Activated T-cell treated with anti-CD3 and anti-CD28 coated beads, Interleukin-2, amount 50 U/mL, for 4 hours (primary cell): Measurements from ENCODE around the gene CYP4F2. TPM values are rescaled to one million over a fixed set of nuclear protein-coding genes. Genes with fewer than 3 reads are reported as not detected.
A peak's percentile ranks its signal among the peaks of the same experiment; 100 is the strongest.
"Not testable (repeated sequence)": the region's sequence is repeated elsewhere in the genome, so short reads cannot be mapped to it uniquely, and the experiment has no call there.

ENCODE experiments used
- ATAC-seq, 2 donors: fragments of 200-7000 bp; cut with Tn5 transposase; one replicate each; pipeline ENCODE4 v1.10.0; 2021
- DNase-seq: peaks from one replicate; pipeline ENCODE4 v3.0.0-alpha.2; 2020
- H3K27me3 Mint-ChIP-seq: one replicate; pipeline ENCODE4 v1.8.0; 2021; ENCODE audit warnings: low read depth, mixed read lengths
- H3K36me3 Mint-ChIP-seq: one replicate; pipeline ENCODE4 v1.8.0; 2022; ENCODE audit warnings: mixed read lengths; ENCODE audit not compliant: insufficient read depth
- H3K4me1 Mint-ChIP-seq: one replicate; pipeline ENCODE4 v1.8.0; 2021; ENCODE audit warnings: low read depth, mixed read lengths
- H3K4me3 Mint-ChIP-seq: one replicate; pipeline ENCODE4 v1.8.0; 2021; ENCODE audit warnings: mild to moderate bottlenecking, moderate library complexity, mixed read lengths
- H3K9me3 Mint-ChIP-seq: one replicate; pipeline ENCODE4 v1.8.0; 2021; ENCODE audit warnings: mixed read lengths
- total RNA-seq, 3 donors: library from RNA; stranded (reverse); gene quantifications; one replicate each; pipeline ENCODE4 v1.2.1, GENCODE V29; 2021

Gene CYP4F2
- total RNA-seq, 3 donors from 2014 or later, result not detected

DNA sequence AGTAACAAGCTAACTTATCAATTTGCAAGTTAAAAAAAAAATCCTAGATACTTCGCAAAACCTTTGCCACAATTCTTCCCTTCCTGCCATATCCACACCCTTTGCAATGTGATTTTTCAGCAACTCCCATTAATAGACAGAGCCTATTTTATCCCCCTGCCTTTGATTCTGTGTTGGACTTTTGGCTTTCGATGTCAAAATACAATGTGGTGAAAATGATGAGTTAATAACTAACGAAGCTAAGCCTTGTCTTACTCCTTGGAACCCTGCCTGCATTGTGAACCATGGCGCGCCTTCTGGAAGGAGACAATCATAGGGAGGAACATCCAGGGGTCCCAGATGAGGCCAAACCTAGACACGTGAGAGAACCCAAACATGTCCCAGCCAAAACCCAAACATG is 6.4 kb downstream of the CYP4F2 start:
- no peaks in the 10 kb centered on the region for H3K9me3 Mint-ChIP-seq
- H3K27me3 Mint-ChIP-seq, result peaks cover 7% of the 10 kb centered on the region
- no peaks in the 10 kb centered on the region for H3K36me3 Mint-ChIP-seq
- ATAC-seq (no peak), DNase-seq (no peak)
- no peaks in the 10 kb centered on the region for H3K4me1 Mint-ChIP-seq
- H3K4me3 Mint-ChIP-seq, result no peak overlapping the region

DNA sequence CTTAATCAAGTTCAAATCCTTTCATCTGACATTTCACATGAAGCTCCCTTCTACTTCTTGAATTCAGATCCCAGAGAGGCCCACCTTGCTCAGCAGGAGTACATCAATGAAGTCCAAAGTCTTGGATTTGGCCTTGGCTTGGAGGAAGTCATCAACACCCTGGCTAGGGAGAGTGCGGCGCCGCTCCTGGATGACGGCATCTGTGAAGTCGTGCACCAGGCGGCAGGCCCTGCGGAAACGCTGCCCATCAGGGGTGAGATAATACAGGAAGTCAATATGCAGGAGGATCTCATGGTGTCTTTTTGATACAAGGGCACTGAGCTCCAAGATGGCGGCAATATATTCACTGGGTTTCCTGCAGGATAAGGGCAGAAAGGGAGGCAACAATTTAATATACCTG is 8.5 kb downstream of the CYP4F2 start:
- H3K9me3 Mint-ChIP-seq, H3K4me3 Mint-ChIP-seq, H3K36me3 Mint-ChIP-seq, DNase-seq, H3K4me1 Mint-ChIP-seq, H3K27me3 Mint-ChIP-seq, ATAC-seq: not testable (repeated sequence)

- ATAC-seq (no peak), DNase-seq (no peak)
- no peaks in the 10 kb centered on the region for H3K9me3 Mint-ChIP-seq
- peaks cover 6% of the 10 kb centered on the region for H3K27me3 Mint-ChIP-seq
- no peaks in the 10 kb centered on the region for H3K36me3 Mint-ChIP-seq
- no peak overlapping the region for H3K4me3 Mint-ChIP-seq
- no peaks in the 10 kb centered on the region for H3K4me1 Mint-ChIP-seq
Observed at GRCh38 chr19:15885919-15886318, 12.0 kb downstream of the CYP4F2 start.

- Mint-ChIP-seq H3K9me3 (no peaks in the 10 kb centered on the region), H3K27me3 (peaks cover 7% of the 10 kb centered on the region), H3K4me1 (no peaks in the 10 kb centered on the region), H3K36me3 (no peaks in the 10 kb centered on the region), H3K4me3 (no peak overlapping the region)
- no peak for DNase-seq
- ATAC-seq, result no peak
Observed at GRCh38 chr19:15885167-15885566, 12.7 kb downstream of the CYP4F2 start.

- not testable (repeated sequence) for H3K4me1 Mint-ChIP-seq, DNase-seq, H3K4me3 Mint-ChIP-seq, ATAC-seq, H3K9me3 Mint-ChIP-seq, H3K36me3 Mint-ChIP-seq
- H3K27me3 Mint-ChIP-seq, result peaks cover 15% of the 10 kb centered on the region
Observed at GRCh38 chr19:15883329-15883728, 14.5 kb downstream of the CYP4F2 start.

- Mint-ChIP-seq H3K27me3 (peaks cover 39% of the 10 kb centered on the region), H3K36me3 (no peaks in the 10 kb centered on the region), H3K4me1 (peaks cover 2% of the 10 kb centered on the region), H3K9me3 (no peaks in the 10 kb centered on the region), H3K4me3 (no peak overlapping the region)
- no peak for DNase-seq
- no peak for ATAC-seq
Observed at GRCh38 chr19:15874821-15875474, 22.9 kb downstream of the CYP4F2 start.

DNA sequence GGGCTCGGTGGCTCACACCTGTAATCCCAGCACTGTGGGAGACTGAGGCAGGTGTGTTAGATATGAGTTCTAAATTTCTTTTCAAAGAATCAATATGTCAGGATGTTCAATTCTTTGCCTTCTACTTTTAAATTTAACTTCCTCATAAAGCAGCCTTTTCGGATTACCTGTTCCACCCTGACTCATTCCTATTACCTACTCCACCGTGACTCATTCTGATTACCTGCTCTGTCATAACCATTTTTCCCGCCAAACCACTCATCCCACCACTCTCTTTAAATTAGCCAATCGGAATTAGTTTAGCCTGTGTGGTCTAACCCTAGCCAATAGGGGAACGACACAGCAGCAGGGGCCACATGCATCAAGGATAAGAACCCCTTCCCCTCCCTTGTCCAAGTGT is 24.1 kb downstream of the CYP4F2 start:
- DNase-seq, H3K4me3 Mint-ChIP-seq, H3K9me3 Mint-ChIP-seq, H3K36me3 Mint-ChIP-seq, H3K4me1 Mint-ChIP-seq, ATAC-seq: not testable (repeated sequence)
- peaks cover 33% of the 10 kb centered on the region for H3K27me3 Mint-ChIP-seq

GRCh38 chr19:15871570-15871969 is 26.3 kb downstream of the CYP4F2 start:
- DNase-seq (peak; percentile 6), ATAC-seq (peak in 1 of 2 donors; percentile 54)
- no peak overlapping the region for H3K4me3 Mint-ChIP-seq
- H3K4me1 Mint-ChIP-seq, result peaks cover 6% of the 10 kb centered on the region
- peaks cover 29% of the 10 kb centered on the region for H3K27me3 Mint-ChIP-seq
- no peaks in the 10 kb centered on the region for H3K9me3 Mint-ChIP-seq
- no peaks in the 10 kb centered on the region for H3K36me3 Mint-ChIP-seq

DNA sequence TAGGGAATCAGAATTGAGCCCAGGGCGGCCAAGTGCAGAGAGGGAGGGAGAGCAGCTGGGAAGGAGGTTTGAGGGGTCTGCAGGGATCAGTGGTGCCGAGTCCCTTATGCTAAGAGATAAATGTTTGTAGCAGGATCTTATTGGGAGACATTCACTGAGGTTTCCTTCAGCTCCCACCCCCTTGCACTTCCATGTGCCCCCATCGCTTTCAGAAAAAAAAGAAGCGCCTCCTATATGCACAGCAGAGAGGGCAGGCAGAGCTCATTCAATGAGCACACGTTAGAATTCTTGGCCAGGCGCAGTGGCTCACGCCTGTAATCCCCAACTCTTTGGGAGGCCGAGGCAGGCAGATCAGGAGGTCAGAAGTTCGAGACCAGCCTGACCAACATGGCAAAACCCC is 28.0 kb downstream of the CYP4F2 start:
- Mint-ChIP-seq H3K9me3 (no peaks in the 10 kb centered on the region), H3K4me1 (peaks cover 6% of the 10 kb centered on the region), H3K27me3 (peaks cover 18% of the 10 kb centered on the region), H3K4me3 (no peak overlapping the region), H3K36me3 (no peaks in the 10 kb centered on the region)
- no peak for DNase-seq
- no peak for ATAC-seq

DNA sequence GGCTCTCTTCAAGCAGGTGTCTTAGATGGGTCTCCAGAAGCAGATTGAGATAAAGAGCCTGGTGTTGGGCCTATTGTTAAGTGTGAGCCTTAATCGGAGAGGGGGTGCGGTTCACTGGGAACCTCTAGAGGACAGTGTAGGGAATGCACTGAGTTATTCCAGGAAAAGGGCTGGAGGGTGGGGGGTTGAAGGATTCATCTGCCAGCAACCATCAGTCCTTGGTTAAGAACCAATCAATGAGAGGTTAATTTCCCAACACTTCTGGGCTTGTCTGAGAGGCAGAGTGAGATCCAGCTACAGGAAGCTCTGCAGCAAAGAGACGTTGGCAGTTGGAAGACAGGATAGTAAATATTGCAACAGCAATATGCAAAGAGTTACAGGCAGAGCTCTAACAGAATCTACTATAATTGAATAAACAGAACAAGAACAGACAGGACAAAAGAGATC is 28.7 kb downstream of the CYP4F2 start:
- no peak overlapping the region for H3K4me3 Mint-ChIP-seq
- no peaks in the 10 kb centered on the region for H3K9me3 Mint-ChIP-seq
- H3K4me1 Mint-ChIP-seq, result peaks cover 6% of the 10 kb centered on the region
- peaks cover 16% of the 10 kb centered on the region for H3K27me3 Mint-ChIP-seq
- DNase-seq, result peak; percentile 26
- no peaks in the 10 kb centered on the region for H3K36me3 Mint-ChIP-seq
- peak; percentile 54 to 74 for ATAC-seq

GRCh38 chr19:15866636-15867035 is 31.2 kb downstream of the CYP4F2 start:
- DNase-seq, result no peak
- Mint-ChIP-seq H3K27me3 (peaks cover 7% of the 10 kb centered on the region), H3K4me1 (peaks cover 5% of the 10 kb centered on the region), H3K4me3 (no peak overlapping the region), H3K9me3 (no peaks in the 10 kb centered on the region), H3K36me3 (no peaks in the 10 kb centered on the region)
- no peak for ATAC-seq

DNA sequence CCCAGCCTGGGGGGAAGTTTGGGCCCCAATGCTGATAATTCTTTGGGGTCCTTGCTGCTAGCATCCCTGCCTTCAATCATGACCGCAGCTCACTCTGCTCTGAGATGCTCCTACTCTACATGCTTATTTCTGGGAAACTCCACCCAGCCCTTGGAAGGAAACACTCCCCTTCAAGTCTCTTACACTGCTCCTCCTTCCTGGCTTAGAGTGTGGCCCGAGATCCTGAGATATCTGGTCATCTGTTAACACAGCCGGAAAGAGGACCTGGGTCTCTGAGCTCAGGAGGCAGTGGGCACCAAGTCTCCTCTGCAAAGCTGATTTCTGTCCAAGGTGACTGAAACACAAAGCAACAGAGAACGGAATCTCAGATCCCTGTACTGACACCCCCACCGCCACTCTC is 33.0 kb downstream of the CYP4F2 start:
- DNase-seq (no peak), ATAC-seq (no peak)
- no peak overlapping the region for H3K4me3 Mint-ChIP-seq
- H3K4me1 Mint-ChIP-seq, result peaks cover 4% of the 10 kb centered on the region
- H3K27me3 Mint-ChIP-seq, result peaks cover 5% of the 10 kb centered on the region
- no peaks in the 10 kb centered on the region for H3K9me3 Mint-ChIP-seq
- no peaks in the 10 kb centered on the region for H3K36me3 Mint-ChIP-seq

DNA sequence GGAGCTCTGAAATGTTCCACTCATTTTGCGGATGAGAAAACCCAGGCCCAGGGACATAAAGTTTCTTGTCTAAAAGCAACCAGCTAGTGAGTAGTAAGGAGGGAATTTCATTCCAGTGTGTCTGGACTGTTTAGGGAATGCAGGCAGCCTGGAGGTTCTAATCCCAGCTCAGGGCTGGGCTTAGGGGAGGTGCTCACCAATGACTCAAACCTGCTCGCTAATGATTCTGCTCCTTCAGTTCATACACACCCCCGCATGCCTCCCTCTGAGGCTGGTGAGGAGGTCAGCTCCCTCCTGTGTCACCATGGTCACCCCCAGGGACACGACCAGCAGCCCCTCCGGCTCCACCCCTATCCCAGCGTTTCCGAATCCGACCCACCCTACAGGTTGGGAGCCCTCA is 34.6 kb downstream of the CYP4F2 start:
- Mint-ChIP-seq H3K36me3 (no peaks in the 10 kb centered on the region), H3K4me3 (no peak overlapping the region), H3K27me3 (peaks cover 5% of the 10 kb centered on the region), H3K4me1 (no peaks in the 10 kb centered on the region), H3K9me3 (no peaks in the 10 kb centered on the region)
- ATAC-seq, result no peak
- no peak for DNase-seq

DNA sequence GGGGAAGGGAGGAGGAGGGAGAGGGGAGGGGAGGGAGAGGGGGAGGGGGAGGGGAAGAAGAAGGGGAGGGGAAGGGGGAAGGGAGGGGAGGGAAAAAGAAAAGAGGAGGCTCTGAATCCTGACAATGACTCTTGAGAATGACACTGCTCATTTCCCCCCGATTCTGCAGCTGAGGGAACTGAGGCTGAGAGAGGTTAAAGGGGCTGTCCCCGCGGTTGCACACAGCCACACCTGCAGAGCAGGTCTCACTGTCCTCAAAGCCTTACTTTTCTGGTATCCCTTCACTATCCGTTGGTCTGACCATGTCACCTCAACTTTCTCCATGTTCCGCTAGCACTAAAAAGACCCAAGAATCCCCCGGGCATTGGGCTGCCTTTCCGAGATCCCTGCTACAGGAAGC is 35.4 kb downstream of the CYP4F2 start:
- no peak for DNase-seq
- no peak overlapping the region for H3K4me3 Mint-ChIP-seq
- ATAC-seq, result no peak

GRCh38 chr19:15860522-15860921 is 37.4 kb downstream of the CYP4F2 start:
- Mint-ChIP-seq H3K36me3 (no peaks in the 10 kb centered on the region), H3K9me3 (no peaks in the 10 kb centered on the region), H3K4me3 (no peak overlapping the region), H3K27me3 (peaks cover 5% of the 10 kb centered on the region), H3K4me1 (no peaks in the 10 kb centered on the region)
- no peak for ATAC-seq
- no peak for DNase-seq

More for the DNA sequence above, 35.4 kb downstream of the CYP4F2 start:
- Mint-ChIP-seq H3K36me3 (no peaks in the 10 kb centered on the region), H3K4me1 (no peaks in the 10 kb centered on the region), H3K27me3 (peaks cover 5% of the 10 kb centered on the region), H3K9me3 (no peaks in the 10 kb centered on the region)
